Suprapubic skin (tissue), 4 donors: ENCODE results near the gene ERC2. TPM values are rescaled to one million over a fixed set of nuclear protein-coding genes. Genes with fewer than 3 reads are reported as not detected.

ENCODE experiments used
- DNase-seq, 2 donors: peaks; one replicate each; pipeline ENCODE4 v3.0.0-alpha.2; 2019; ENCODE audit warnings: low spot score in 2 of 2
- H3K27ac ChIP-seq: fragments of 200-600 bp; sonication (generic); one replicate; pipeline ENCODE4 v1.5.1; 2019
- H3K27me3 ChIP-seq: fragments of 200-600 bp; sonication (generic); one replicate; pipeline ENCODE4 v1.5.1; 2019
- H3K36me3 ChIP-seq: fragments of 200-600 bp; sonication (generic); one replicate; pipeline ENCODE4 v1.5.1; 2019
- H3K4me1 ChIP-seq: fragments of 200-600 bp; sonication (generic); one replicate; pipeline ENCODE4 v1.5.1; 2019
- H3K4me3 ChIP-seq: fragments of 200-600 bp; sonication (generic); one replicate; pipeline ENCODE4 v1.5.1; 2019; ENCODE audit warnings: mild to moderate bottlenecking
- H3K9me3 ChIP-seq: fragments of 200-600 bp; sonication (generic); one replicate; pipeline ENCODE4 v1.5.1; 2019
- CTCF ChIP-seq, 2 donors: fragments of 200-600 bp in 1 of 2; fragments of 450-650 bp in 1 of 2; sonication (generic) in 1 of 2; IDR thresholded peaks; one replicate each; pipeline ENCODE4 v1.5.1; 2016 to 2019; ENCODE audit warnings: antibody characterized with exemption in 2 of 2, mild to moderate bottlenecking in 1 of 2, moderate library complexity in 1 of 2
- EP300 ChIP-seq: sonication (generic); formaldehyde crosslinking; IDR thresholded peaks from one replicate; pipeline ENCODE4 v1.6.1; 2017; ENCODE audit warnings: antibody characterized with exemption
- POLR2A ChIP-seq, 2 donors: fragments of 450-650 bp; IDR thresholded peaks; one replicate each; pipeline ENCODE4 v1.6.1; 2017; ENCODE audit warnings: antibody characterized with exemption in 2 of 2, mild to moderate bottlenecking in 2 of 2, moderate library complexity in 2 of 2
- POLR2AphosphoS5 ChIP-seq, 3 donors: sonication (generic); formaldehyde crosslinking; IDR thresholded peaks; one replicate each; pipeline ENCODE4 v1.6.1; 2017; ENCODE audit warnings: antibody characterized with exemption in 3 of 3
- WGBS: methylation state at CpG from one replicate; pipeline ENCODE4 v1.1.5; 2018; 5-methylcytosine and 5-hydroxymethylcytosine counted together
- total RNA-seq, 4 donors: library from RNA; depleted of rRNA; stranded (reverse); fragments of >200 nt; gene quantifications; one replicate each; pipeline ENCODE4 v1.1.0, GENCODE V29; 2016

Gene ERC2
- total RNA-seq, 4 donors from 2014 or later: 0.21 TPM; not detected in 3

DNA sequence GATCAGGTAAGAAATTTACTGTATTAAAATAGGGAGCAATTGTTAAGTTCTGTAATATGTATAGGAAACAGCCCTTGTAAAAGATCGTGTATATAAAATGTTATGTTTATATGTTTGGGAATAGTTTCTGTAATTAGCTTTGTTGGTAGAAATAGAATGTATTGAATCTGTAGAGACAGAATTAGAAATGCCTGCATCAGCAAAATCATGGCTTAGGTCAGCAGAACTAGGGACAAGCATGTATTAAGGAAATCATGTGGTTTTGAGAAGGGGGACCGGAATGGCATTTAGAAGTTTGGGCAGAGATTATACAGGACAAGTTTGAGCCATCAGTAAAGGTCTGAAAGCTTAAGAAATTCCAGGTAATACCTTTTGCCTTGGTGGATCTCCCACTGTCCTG is 177.9 kb downstream of the ERC2 start:
- Histone ChIP-seq H3K36me3 (no peaks in the 10 kb centered on the region), H3K4me1 (no peaks in the 10 kb centered on the region), H3K27me3 (no peaks in the 10 kb centered on the region), H3K4me3 (no peak overlapping the region), H3K27ac (no peak overlapping the region), H3K9me3 (no peaks in the 10 kb centered on the region)
- no peak for TF ChIP-seq POLR2A (IDR thresholded peaks at IDR 0.05)
- TF ChIP-seq POLR2AphosphoS5 (IDR thresholded peaks at IDR 0.05): no peak
- no peak for TF ChIP-seq CTCF (IDR thresholded peaks at IDR 0.05)
- TF ChIP-seq EP300: no peak
- WGBS: 85% methylated on average over 2 of the region's 2 CpGs
- DNase-seq: no peak

- H3K27me3 ChIP-seq: no peaks in the 10 kb centered on the region
- no peak for DNase-seq
- no peaks in the 10 kb centered on the region for H3K9me3 ChIP-seq
- H3K4me3 ChIP-seq: no peak overlapping the region
- TF ChIP-seq POLR2AphosphoS5 (IDR thresholded peaks at IDR 0.05) (no peak), EP300 (no peak), POLR2A (IDR thresholded peaks at IDR 0.05) (no peak), CTCF (IDR thresholded peaks at IDR 0.05) (no peak)
- no peaks in the 10 kb centered on the region for H3K36me3 ChIP-seq
- no peak overlapping the region for H3K27ac ChIP-seq
- H3K4me1 ChIP-seq: no peaks in the 10 kb centered on the region
- 75% methylated on average over 4 of the region's 4 CpGs for WGBS
Observed at GRCh38 chr3:56288258-56288657, 180.0 kb downstream of the ERC2 start.

DNA sequence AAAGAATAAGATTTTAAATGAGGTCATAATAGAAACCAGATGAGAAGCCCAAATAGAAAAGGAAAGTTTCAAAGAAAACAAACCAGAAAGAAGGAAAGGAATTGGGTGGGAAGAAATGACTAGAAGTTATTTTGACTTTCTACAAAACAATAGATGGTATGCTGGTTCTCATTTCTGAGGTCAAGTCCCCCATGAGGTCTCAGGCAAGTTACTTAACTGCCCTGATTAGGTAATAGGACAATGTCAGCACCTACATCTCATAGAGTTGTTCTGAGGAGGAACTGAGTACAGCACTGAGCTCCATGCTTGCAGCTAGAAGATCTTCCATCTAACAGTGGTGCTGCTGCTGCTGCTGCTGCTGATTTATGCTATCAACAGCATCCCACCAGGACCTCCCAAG is 185.9 kb downstream of the ERC2 start:
- H3K36me3 ChIP-seq: no peaks in the 10 kb centered on the region
- H3K9me3 ChIP-seq: no peaks in the 10 kb centered on the region
- TF ChIP-seq POLR2A (IDR thresholded peaks at IDR 0.05): no peak
- no peak for TF ChIP-seq EP300
- no peak for TF ChIP-seq POLR2AphosphoS5 (IDR thresholded peaks at IDR 0.05)
- no peak for TF ChIP-seq CTCF (IDR thresholded peaks at IDR 0.05)
- no peak overlapping the region for H3K27ac ChIP-seq
- H3K4me1 ChIP-seq: no peaks in the 10 kb centered on the region
- no peak for DNase-seq
- no peaks in the 10 kb centered on the region for H3K27me3 ChIP-seq
- no peak overlapping the region for H3K4me3 ChIP-seq

- no peak for DNase-seq
- TF ChIP-seq CTCF (IDR thresholded peaks at IDR 0.05): no peak
- no peak for TF ChIP-seq POLR2AphosphoS5 (IDR thresholded peaks at IDR 0.05)
- TF ChIP-seq EP300: no peak
- no peak for TF ChIP-seq POLR2A (IDR thresholded peaks at IDR 0.05)
- Histone ChIP-seq H3K4me3 (no peak overlapping the region), H3K27ac (no peak overlapping the region), H3K36me3 (no peaks in the 10 kb centered on the region), H3K4me1 (no peaks in the 10 kb centered on the region), H3K27me3 (no peaks in the 10 kb centered on the region), H3K9me3 (no peaks in the 10 kb centered on the region)
- 63% methylated on average over 1 of the region's 1 CpG for WGBS
Observed at GRCh38 chr3:56277236-56277635, 191.0 kb downstream of the ERC2 start.

GRCh38 chr3:56275120-56275519 is 193.1 kb downstream of the ERC2 start:
- no peaks in the 10 kb centered on the region for H3K27me3 ChIP-seq
- WGBS: 79% methylated on average over 2 of the region's 2 CpGs
- no peaks in the 10 kb centered on the region for H3K36me3 ChIP-seq
- no peaks in the 10 kb centered on the region for H3K4me1 ChIP-seq
- no peak for DNase-seq
- H3K4me3 ChIP-seq: no peak overlapping the region
- H3K9me3 ChIP-seq: no peaks in the 10 kb centered on the region
- no peak overlapping the region for H3K27ac ChIP-seq
- no peak for TF ChIP-seq POLR2A (IDR thresholded peaks at IDR 0.05)
- no peak for TF ChIP-seq CTCF (IDR thresholded peaks at IDR 0.05)
- TF ChIP-seq POLR2AphosphoS5 (IDR thresholded peaks at IDR 0.05): no peak
- no peak for TF ChIP-seq EP300
